ENCODE results near the gene KDM1B.

GRCh38 chr6:18240230-18240629 lies 85.0 kb downstream of the KDM1B start:
- no peak for TF ChIP-seq EP300 (IDR thresholded peaks at IDR 0.05)
- TF ChIP-seq POLR2A (IDR thresholded peaks at IDR 0.05) = no peak

Data from ovary (tissue), 1 donor.